Activated naive CD4-positive, alpha-beta T cell (primary cell): ENCODE data around the gene RBM41.

ENCODE experiments used
- DNase-seq, 4 experiments: peaks; one replicate each; lab custom pipeline; 2025; lab: John Stamatoyannopoulos, UW

The RBM41 gene

GRCh38 chrX:107029752-107030151 is 88.9 kb downstream of the RBM41 start:
- no peak for DNase-seq

- no peak for DNase-seq
These were observed 93.1 kb downstream of the RBM41 start for GRCh38 chrX:107025545-107025944.

- no peak for DNase-seq
These were observed 103.7 kb downstream of the RBM41 start for GRCh38 chrX:107014936-107015335.
